Fibroblast of lung (primary cell): Measurements from ENCODE around the gene SPEG.

Experiments used
- EZH2 ChIP-seq: IDR thresholded peaks from 2 replicates; pipeline ENCODE4 v1.5.1; 2012; ENCODE audit warnings: low read length, control low read depth, mild to moderate bottlenecking; ENCODE audit errors: missing control alignments
- TF ChIP-seq, protein P1 (sequence below), 2 donors: IDR thresholded peaks in 1 of 2; conservative IDR thresholded peaks in 1 of 2; 1 replicate in 1 of 2; 2 replicates in 1 of 2; pipeline ENCODE4 v1.5.1; 2011 to 2012; ENCODE audit warnings: low read length in 2 of 2, control low read depth in 1 of 2, inconsistent platforms in 1 of 2, low read depth in 1 of 2, mild to moderate bottlenecking in 1 of 2

GRCh38 chr2:219449609-219450008 lies 15.0 kb downstream of the SPEG start:
- TF ChIP-seq, protein P1, sequence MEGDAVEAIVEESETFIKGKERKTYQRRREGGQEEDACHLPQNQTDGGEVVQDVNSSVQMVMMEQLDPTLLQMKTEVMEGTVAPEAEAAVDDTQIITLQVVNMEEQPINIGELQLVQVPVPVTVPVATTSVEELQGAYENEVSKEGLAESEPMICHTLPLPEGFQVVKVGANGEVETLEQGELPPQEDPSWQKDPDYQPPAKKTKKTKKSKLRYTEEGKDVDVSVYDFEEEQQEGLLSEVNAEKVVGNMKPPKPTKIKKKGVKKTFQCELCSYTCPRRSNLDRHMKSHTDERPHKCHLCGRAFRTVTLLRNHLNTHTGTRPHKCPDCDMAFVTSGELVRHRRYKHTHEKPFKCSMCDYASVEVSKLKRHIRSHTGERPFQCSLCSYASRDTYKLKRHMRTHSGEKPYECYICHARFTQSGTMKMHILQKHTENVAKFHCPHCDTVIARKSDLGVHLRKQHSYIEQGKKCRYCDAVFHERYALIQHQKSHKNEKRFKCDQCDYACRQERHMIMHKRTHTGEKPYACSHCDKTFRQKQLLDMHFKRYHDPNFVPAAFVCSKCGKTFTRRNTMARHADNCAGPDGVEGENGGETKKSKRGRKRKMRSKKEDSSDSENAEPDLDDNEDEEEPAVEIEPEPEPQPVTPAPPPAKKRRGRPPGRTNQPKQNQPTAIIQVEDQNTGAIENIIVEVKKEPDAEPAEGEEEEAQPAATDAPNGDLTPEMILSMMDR (conservative IDR thresholded peaks at IDR 0.05 in 1 of 2, IDR thresholded peaks at IDR 0.05 in 1 of 2; ENCODE audit: low read depth in 1 of 2, low read length in 2 of 2), result no peak
- no peak for TF ChIP-seq EZH2
